Superior temporal gyrus (tissue), 1 donor: ENCODE measurements around the gene RPL7L1.
"Not testable (repeated sequence)": the region's sequence is repeated elsewhere in the genome, so short reads cannot be mapped to it uniquely, and the experiment has no call there.

Experiments
- DNase-seq: peaks from one replicate; pipeline ENCODE4 v3.0.0-alpha.2; 2016; ENCODE audit errors: extremely low spot score

The RPL7L1 gene

GRCh38 chr6:42879372-42880239 is at the start of gene RPL7L1:
RPL7L1 (plus strand) TSS chr6:42879616; CDS start chr6:42879911, 295 bp downstream.
- peak; percentile 98 for DNase-seq

GRCh38 chr6:42831237-42831636 is 48.2 kb upstream of the RPL7L1 start:
- DNase-seq, result no peak

GRCh38 chr6:42834056-42834455 is 45.4 kb upstream of the RPL7L1 start:
- no peak for DNase-seq

GRCh38 chr6:42841844-42842584 is 37.4 kb upstream of the RPL7L1 start:
- no peak for DNase-seq

- DNase-seq, result no peak
Observed at GRCh38 chr6:42845327-42845694, 34.1 kb upstream of the RPL7L1 start.

DNA sequence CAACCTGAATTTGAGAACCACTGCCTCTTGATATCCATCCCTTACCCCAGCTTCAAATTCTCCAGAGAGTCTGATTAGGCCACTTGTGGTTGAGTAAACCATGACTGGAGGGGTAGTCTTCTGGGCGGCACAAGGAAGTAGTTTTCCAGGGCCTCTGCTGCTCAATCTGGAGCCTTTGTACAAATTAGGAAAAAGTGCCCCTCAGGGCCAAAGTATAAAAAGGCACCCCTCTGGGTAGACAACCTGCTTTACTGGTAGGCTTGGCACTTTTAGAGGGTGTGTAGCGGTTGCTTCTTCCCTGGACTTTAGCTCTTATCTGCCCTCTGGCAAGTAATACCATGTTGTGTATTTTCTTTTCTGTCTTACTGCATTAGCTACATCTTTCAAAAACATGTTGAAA is 32.9 kb upstream of the RPL7L1 start:
- no peak for DNase-seq

DNA sequence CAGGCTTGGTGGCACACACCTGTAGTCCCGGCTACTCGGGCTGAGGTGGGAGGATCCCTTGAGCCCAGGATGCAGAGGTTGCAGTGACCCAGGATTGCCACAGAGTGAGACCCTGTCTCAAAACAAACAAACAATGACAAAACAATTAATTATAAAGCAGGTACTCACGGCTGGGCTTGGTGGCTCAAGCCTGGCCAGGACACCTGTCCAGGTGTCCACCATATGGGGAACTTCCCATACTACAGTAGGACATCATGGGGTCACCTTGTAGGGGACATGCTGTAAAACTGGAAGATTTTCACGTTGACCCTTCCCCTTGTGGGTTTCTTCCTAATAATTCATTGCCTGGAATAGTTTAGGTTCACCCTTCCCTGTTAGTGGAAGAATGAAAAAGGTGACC is 30.7 kb upstream of the RPL7L1 start:
- no peak for DNase-seq

DNA sequence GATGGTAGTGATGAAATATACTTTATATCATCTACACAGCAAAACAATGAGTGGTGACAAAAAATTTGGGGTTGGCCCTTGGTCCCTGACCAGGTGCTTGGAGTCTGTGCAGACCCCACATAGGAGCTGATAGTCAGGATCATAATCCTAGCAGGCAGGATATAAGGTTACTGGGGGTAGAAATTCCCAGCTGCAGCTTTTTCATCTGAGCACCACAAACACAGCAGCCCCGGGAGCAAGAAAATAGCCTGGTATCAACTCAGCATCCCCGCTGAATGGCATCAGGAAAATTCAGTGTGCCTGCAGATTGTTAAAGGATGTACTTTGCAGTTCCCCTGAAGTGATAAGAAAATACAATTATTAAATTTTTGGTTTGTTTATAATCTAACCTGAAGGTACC is 27.8 kb upstream of the RPL7L1 start:
- DNase-seq, result no peak

DNA sequence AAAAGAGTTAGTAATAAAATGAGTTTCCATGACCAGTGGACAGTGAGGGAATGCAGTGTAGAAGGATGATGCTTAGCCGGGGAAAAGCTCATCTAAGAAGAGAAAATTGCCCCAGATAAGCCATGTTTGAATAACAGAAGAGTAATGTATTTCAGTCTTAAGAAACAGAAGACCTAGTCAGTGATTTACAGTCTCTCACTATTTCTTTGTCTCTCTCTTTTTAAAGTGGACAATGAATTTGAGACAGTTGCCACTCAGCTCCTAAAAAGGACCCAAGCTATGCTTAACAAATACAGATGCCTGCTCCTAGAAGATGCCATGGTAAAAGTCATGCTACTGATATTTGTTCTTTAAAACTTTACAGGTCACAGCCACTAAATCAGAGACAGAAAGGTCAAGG is 19.4 kb upstream of the RPL7L1 start:
- DNase-seq, result no peak

DNA sequence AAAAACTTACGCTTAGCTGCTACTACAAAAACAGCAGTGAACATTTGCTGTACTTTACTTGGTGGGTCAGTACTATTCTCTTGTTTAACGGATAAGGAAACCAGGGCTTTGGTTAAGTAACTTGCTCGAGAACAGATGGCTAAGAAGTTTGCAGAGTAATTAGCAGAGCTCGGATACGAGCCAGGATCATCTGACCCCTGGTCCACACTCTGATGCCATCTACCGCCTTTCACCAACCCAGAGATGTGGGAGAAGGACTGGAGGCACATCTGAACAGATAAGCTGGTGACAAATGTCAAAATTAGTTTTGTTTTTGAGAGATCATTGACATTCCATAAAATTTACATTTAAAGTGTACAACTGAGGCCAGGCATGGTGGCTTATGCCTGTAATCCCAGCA is 18.9 kb upstream of the RPL7L1 start:
- DNase-seq, result no peak

DNA sequence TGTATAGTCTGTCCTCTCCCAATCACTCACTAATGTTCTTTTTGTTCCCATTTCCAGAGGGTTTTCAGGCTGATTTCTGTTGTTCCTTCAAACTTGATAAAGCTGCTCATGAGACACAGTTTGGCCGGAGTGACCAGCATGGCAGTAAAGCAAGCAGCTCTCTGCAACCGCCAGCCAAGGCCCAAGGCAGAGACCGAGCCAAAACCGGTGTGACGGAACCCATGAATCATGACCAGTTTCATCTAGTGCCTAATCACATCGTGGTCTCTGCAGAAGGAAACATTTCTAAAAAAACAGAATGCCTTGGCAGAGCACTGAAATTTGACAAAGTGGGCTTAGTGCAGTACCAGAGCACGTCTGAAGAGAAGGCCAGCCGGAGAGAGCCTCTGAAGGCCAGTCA is 14.8 kb upstream of the RPL7L1 start:
- no peak for DNase-seq

GRCh38 chr6:42870145-42870936 is 9.1 kb upstream of the RPL7L1 start:
- no peak for DNase-seq

DNA sequence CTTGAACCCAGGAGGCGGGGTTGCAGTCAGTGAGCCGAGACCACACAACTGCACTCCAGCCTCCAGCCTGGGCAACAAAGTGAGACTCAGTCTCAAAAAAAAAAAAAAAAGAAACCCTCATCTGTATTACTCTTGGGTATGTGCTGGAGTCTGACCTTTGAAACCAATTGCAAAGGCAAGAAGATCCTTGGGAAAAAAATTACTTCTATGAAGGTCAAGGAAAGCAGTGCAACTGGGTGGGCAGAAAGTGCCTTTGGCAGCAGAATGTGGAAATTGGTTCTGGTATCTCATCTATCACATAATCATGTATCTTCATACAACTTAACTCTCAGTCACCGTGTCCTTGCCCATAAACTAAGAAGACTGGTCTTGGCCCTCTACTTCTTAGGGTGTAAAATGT is 7.7 kb upstream of the RPL7L1 start:
- no peak for DNase-seq

DNA sequence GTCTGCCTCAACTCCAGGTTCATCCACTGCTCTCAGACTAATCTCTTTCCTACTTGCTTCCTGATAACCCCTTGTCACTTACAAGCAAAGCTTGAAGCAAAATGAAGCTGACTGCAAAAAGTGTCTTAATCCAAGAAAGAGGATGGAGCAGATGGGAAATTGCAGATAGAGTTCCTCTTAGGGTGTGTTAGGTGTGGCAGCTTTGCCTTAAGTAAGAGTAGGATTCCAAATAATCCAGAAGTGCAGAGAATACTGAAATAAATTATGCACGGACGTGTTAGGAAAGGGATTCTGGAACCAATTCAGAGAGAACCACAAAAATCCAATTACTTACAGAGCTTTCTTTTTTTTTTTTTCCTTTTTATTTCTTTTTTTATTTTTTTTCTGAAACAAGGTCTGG is 6.1 kb upstream of the RPL7L1 start:
- no peak for DNase-seq

DNA sequence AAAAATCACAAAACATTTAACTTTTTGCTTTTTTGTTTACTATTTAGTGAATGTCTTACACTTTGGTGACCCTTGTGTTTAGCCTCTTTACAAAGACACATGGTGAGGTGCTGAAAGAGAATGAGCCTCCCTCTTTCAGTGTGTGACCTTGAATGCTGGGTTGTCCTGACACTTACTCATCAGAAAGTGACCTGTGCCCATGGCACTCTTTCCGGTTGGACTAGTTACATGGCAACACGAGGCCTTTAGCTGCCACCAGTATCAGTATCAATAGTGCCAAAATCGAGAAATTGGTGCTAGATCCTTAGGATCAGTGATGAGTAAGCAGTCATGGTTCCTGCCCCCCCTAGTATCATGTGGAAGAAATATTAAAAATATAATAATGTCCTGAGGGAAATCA is 1.7 kb upstream of the RPL7L1 start:
- DNase-seq, result no peak

DNA sequence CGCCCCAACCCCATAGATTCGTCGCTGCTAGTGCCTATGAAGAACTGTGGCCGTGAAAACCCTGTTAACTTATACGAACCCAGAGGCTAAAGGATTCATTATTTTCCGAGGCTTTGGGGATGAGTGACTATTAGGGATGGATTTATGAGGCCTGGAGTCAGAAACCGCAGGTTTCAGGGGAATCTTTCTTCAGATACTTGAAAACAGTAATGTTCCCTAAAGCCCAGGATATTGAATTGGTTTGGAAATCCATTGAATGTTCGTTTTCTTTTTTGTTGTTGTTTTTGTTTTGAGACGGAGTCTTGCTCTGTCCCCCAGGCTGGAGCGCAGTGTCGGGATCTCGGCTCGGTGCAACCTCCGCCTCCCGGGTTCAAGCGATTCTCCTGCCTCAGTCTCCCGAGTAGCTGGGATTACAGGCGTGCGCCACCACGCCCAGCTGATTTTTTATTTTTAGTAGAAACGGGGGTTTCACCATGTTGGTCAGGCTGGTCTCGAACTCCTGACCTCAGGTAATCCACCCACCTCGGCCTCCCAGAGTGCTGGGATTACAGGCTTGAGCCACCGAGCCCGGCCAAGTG is 913 bp downstream of the RPL7L1 start:
- DNase-seq, result not testable (repeated sequence)

DNA sequence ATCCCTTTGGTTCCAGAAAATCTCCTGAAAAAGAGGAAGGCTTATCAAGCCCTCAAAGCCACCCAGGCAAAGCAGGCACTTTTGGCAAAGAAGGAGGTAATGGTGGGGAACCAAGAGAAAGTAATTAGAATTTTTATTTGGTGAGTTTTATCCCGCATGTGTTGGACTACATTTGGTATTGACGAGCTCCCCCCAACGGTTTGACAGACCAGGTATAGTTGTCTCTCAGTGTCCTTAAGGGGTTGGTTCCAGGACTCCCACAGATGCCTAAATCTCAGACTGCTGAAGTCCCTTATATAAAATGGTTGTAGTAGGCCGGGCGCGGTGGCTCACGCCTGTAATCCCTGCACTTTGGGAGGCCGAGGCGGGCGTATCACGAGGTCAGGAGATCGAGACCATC is 1.5 kb downstream of the RPL7L1 start:
- not testable (repeated sequence) for DNase-seq

- no peak for DNase-seq
Observed at GRCh38 chr6:42885702-42886101, 6.3 kb downstream of the RPL7L1 start.

DNA sequence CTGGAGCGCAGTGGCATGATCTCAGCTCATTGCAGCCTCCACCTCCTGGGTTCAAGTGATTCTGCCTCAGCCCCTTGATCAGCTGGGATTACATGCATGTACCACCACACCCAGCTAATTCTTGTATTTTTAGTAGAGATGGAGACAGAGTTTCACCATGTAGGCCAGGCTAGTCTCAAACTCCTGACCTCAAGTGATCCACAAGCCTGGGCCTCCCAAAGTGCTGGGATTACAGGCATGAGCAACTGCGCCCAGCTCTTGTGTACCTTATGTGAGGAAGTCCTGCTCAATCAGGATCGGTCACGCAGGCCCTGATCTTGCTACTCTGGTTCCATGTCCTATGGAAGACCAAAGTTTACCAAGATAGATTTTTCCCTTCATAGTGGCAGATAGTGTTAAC is 8.8 kb downstream of the RPL7L1 start:
- not testable (repeated sequence) for DNase-seq

- DNase-seq, result peak; percentile 23
Observed at GRCh38 chr6:42889815-42890214, 10.4 kb downstream of the RPL7L1 start.

GRCh38 chr6:42890311-42891198 is 11.1 kb downstream of the RPL7L1 start:
- DNase-seq, result peak; percentile 95
